AG09309 (cell line): ENCODE results near the gene ZNF474.

Experiments
- DNase-seq: peaks from one replicate; pipeline ENCODE4 v3.0.0-alpha.2; 2010; ENCODE audit warnings: low read depth
- H3K4me3 ChIP-seq: 2 replicates; pipeline ENCODE4 v1.5.1; 2011; ENCODE audit warnings: mild to moderate bottlenecking, low read depth, low read length, moderate library complexity; ENCODE audit not compliant: control insufficient read depth
- CTCF ChIP-seq: IDR thresholded peaks from 2 replicates; pipeline ENCODE4 v1.5.1; 2011; ENCODE audit warnings: mild to moderate bottlenecking, low read depth, low read length, inconsistent platforms; ENCODE audit not compliant: insufficient read depth, control insufficient read depth; ENCODE audit errors: missing control alignments

The ZNF474 gene

DNA sequence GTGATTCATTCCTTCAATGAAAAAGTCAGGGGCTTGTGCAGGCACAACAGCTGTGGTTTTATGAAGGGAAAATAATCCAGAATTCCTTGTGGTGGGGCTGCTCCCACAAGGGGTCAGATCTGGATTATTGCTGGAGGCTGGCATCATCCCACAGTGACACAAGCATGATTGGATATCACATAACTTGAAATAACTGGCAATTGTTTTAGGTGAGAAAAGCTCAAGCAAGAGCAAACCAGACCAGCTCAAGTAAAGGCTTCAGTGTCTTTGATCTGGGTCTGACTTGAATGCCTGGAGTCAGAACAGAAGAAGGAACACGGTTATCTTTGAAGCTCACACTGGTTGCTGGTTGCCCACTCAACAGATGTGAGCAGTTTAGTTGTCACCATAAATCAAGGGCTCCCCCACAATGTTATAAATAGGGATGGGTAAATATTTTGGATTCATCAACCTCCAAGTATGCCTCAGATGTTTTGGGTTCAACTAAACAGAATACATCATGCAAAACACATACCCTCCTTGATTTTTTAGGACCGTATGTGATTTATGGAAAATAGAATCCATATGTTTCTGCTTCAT lies 3.1 kb upstream of the ZNF474 start:
- peak; percentile 67 for DNase-seq
- H3K4me3 ChIP-seq, result no peak overlapping the region
- TF ChIP-seq CTCF, result no peak

GRCh38 chr5:122126756-122127321 lies 2.5 kb upstream of the ZNF474 start:
- H3K4me3 ChIP-seq, result no peak overlapping the region
- DNase-seq, result no peak
- TF ChIP-seq CTCF, result no peak

GRCh38 chr5:122130152-122130551 lies 806 bp downstream of the ZNF474 start:
- TF ChIP-seq CTCF, result no peak
- no peak for DNase-seq
- H3K4me3 ChIP-seq, result no peak overlapping the region

- H3K4me3 ChIP-seq, result no peak overlapping the region
- no peak for DNase-seq
- TF ChIP-seq CTCF, result no peak
Observed at GRCh38 chr5:122137702-122138101, 8.4 kb downstream of the ZNF474 start.

DNA sequence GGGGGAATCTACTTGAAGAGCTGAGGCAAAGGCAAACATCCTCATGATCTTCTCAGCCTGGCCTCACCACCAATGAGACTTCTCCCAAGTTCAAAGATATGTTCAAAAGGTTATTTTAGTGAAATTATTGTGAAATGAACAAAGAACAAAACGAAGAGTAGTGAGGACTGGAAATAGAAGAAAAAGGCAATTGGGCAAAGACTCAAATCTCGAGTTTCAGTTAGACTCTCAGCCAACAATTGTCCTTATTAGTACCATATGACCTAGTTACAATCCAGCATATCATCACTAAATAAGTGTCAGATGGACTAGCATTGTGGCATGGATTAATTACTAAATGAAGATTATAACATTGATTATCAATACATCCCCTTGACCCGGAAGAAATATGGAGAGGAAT lies 9.0 kb downstream of the ZNF474 start:
- TF ChIP-seq CTCF, result no peak
- no peak overlapping the region for H3K4me3 ChIP-seq
- no peak for DNase-seq

DNA sequence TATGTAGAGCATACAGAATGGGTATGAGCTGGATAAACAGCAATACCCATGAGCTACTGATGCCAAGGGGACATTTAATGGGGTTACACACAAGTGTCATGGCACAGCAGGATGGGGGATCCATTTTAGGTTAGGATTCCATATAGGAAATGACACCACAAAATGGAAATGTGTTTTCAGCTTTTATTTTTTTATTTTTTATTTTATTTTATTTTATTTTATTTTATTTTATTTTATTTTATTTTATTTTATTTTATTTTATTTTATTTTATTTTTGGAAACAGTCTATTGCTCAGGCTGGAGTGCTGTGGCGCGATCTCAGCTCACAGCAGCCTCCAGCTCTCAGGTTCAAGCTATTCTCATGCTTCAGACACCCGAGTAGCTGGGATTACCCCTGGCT lies 11.6 kb downstream of the ZNF474 start:
- no peak overlapping the region for H3K4me3 ChIP-seq
- no peak for DNase-seq
- TF ChIP-seq CTCF, result no peak
